NCI-H1105 treated with DMSO at 0.1 percent for 48 hours (cell line): ENCODE data around the gene ANKRD13D.

Experiments
- DNase-seq: peaks from one replicate; lab custom pipeline; 2025; lab: John Stamatoyannopoulos, UW

The ANKRD13D gene

DNA sequence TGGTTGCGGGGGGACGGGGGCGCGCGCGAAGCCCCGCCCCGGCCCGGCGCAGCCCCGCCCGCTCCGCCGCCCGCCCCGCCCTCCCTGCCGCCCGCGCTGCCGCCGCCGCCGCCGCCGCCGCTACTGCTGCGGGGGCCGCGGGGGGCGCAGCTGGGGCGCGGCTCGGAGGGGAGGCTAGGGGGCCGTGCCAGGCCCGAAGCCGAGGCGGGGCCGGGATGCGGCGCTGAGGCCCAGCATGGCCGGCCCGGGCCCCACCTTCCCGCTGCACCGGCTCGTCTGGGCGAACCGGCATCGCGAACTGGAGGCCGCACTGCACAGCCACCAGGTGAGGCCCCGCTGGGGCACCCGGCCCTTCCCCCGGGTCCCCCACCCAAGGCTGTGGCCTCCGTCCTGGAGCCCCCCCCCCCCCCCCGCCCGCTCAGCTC lies at the start of gene ANKRD13D:
ANKRD13D (plus strand) TSS at position 78 of the 425 bp plus-strand sequence; CDS start at position 236, 158 bp downstream.
- no peak for DNase-seq

DNA sequence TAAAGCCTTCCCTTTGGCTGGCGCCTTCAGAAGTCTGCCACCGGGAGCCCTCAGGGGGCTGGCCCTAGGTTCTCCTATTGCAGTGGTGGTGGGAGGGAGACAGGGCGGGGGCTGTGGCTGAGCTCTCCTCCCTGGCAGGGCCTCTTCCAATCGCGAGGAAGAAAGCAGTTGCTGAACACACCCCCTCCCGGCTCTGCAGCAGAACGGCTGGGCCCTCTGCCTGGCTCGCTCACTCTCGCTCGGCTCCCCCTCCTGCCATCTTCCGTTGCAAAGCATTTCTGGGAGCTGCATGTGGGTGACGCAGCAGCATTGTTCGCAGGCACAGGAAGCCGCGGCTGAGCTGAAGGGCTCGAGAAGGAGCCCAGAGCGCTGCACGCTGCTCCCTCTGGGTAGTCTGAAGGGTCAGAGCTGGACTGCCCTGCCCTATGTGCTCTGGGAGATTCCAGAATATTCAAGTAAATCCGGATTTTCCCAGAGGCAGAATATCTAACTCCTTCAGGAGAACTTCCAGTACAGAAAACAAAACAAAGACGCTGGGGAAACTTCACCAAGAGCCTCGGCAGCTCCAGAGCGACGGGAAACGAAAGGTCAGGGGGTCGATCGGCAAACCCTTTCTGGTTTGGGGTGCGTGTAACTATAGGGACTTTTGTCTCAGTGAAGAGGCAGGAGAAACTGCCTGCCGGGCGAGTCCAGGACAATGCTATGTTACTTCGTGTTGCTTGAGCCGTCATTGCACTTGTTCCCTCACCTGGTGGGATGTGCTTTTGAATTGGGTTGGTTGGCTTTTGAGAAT lies 49.1 kb upstream of the ANKRD13D start:
- peak; percentile 99 for DNase-seq

DNA sequence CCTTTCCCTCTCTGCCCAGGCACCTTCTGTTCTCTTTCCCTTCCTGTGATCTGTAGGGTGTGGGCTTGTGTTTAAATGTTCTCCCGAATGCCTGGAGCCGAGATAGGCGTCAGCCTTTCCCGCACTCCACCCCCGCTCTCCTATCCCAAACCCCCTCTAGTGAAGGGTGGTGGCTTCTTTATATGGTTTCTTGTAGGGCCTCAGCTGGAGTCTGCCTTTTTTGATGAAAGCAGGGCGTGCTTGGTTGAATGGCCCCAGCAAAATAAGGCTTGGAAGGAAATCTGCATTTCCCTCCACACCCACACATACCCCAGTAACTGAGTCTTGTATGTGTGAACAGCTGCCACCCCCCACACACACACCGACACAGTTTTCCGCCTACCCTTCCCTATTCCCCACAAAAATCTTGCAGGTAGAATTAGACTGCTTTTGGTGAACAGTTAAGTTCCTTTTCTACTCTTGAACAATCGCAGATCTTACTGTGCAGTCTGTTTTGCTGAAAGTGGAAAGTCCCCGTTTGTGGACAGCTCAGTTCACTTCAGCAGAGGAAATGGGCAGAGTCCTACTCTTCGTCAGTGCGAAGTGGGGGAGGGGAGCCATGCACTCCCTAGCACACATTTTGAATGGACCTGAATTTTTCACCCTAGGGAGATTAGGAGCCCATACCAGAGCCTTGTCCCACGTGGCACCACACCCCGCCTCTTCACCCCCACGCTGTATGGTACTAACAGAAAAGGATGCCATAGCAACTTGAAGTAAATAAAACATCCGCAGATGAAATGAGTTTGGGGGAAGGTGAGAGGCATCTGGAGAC lies 48.3 kb upstream of the ANKRD13D start:
- DNase-seq, result peak; percentile 22

DNA sequence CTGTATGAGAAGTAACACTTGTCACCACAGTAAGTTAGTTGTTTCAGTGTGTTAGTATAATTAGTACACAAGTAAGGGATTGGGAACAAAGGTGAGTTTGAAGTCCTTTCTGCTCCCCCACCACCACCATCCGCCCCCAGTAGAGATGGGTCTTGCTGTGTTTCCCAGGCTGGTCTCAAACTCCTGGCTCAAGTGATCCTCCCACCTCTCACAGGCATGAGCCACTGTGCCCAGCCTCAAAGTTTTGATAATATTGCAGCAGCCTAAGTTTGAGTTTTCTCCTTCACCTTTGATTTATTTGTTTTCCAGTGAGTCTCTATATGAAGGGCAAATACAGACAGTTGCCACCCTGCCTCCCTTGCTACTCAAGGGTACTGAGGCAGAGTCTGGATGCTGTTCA lies 46.6 kb upstream of the ANKRD13D start:
- no peak for DNase-seq

DNA sequence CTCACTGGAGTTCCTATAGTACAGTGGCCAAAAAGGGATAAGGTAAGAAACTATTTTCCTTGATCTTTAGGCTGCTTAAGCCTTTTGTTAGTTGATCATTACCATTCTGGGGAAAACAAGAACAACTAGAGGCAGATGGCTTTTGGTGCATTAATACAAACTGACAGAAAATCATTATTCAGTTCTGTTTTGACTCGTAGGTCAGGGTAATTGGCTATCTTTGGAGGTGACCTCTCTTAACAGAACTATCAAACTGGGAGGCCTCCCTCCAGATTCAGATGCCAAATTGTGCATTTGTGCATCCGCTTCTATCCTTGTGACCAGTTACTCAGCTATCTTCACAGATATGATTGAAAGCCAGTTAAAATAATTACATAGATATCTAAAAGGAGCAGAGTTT lies 46.1 kb upstream of the ANKRD13D start:
- DNase-seq, result no peak

- DNase-seq, result no peak
These were observed 44.1 kb upstream of the ANKRD13D start for GRCh38 chr11:67245046-67245445.

DNA sequence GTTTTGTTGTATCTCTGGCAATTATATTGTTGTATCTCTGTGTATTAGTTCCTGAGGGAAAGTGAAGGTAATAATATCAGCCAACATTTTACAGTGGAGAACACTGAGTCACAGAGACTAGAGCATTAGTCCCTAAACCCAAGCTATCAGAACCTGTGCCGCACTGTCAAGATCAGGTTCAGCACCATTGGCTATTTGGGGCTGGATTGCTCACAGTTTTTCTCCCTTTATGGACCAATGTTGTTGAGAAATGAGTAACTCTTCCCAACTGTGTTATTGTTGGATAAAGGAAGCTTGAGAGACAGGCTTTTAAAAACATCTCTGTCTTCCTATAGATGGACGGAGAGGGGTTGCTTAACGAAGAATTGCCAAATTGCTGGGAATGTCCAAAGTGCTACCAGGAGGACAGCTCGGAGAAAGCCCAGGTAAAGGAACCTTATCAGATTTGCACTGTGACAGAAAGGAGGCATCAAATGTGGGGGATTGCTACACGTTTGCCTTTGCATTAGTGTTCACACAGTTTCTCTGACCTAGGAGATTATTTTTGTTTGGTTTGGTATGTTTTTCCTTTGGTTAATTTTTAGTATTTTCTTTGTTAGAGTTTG lies 41.1 kb upstream of the ANKRD13D start:
- DNase-seq, result no peak

GRCh38 chr11:67248653-67249052 lies 40.5 kb upstream of the ANKRD13D start:
- DNase-seq, result no peak

GRCh38 chr11:67250059-67251043 lies 38.8 kb upstream of the ANKRD13D start:
- no peak for DNase-seq

DNA sequence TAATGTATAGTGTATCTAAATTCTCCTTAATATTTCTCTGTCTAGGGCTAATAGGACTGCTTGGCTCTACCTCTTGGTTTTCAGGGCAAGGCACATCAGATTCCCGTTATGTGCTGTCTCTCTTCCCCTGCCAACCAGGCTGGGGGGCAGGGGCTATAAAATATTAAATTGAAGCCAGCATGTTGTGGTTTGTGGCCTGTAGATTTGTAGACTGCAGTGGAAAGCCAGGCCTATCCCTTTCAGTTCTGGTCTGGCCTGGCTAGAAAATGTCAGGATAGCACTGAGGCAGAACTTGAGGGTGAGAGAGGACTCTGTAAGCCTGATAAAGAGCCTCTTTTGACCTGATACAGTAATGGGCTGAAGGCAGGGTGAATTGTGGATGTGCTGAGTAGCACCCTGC lies 37.3 kb upstream of the ANKRD13D start:
- DNase-seq, result no peak

DNA sequence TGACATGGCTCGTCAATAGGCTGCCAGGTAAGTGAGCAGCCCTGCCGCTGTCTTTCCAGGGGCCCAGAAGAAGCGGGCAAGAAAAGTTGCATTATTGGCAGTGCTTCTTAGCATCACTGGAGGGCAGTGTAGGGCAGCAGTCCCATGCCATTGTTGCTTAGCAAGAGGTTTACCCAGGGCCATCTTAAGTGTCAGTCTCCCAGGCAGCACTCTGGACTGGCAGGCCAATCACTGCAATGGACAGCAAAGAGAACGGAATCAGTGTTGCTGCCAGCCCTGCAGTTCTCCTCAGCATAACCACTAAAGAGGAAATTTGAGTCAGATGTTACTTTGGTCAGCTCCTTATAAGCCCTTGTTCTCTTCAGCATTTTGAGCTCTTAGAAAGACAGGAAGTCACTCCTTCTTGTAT lies 36.3 kb upstream of the ANKRD13D start:
- DNase-seq, result peak; percentile 11

- DNase-seq, result no peak
These were observed 35.1 kb upstream of the ANKRD13D start for GRCh38 chr11:67253872-67254624.

GRCh38 chr11:67254798-67255197 lies 34.3 kb upstream of the ANKRD13D start:
- DNase-seq, result no peak

GRCh38 chr11:67255353-67255752 lies 33.8 kb upstream of the ANKRD13D start:
- DNase-seq, result no peak

GRCh38 chr11:67255864-67256263 lies 33.2 kb upstream of the ANKRD13D start:
- DNase-seq, result no peak

DNA sequence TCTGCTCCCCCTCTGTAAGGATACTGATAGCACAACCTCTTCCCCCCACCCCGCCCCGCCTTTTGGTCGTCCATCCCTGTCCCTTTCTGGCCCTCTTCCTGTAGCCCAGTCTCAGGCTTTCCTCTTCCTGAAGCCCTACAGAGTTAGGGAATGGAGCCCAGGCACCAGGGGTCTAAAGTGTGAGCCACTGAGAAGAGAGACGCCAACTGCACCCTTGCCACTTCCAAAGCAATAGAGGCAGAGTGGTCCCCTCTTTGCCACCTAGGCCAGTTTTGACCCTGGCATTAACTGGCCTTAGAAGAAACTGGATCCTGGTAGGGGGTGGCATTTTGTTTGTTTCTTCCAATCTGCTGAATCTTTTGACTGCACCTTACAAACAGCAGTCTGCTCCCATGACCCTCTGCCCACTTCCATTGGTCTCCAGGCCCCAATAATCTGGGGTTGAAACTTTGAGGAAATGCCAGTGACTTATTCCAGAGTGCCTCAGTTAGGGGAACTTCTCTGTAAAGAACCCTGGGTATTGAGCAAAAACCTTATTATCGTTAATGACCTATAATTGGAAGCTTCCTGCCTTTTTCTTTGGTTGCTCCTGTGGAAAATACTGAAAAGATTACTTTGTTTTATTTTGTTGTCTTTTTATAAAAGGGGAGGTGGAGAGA lies 32.5 kb upstream of the ANKRD13D start:
- no peak for DNase-seq

- no peak for DNase-seq
These were observed 28.7 kb upstream of the ANKRD13D start for GRCh38 chr11:67260406-67260805.

GRCh38 chr11:67260885-67261639 lies 28.0 kb upstream of the ANKRD13D start:
- DNase-seq, result peak; percentile 28

- DNase-seq, result no peak
These were observed 27.5 kb upstream of the ANKRD13D start for GRCh38 chr11:67261640-67261945.
